ENCODE measurements around the gene NAXD.

DNA sequence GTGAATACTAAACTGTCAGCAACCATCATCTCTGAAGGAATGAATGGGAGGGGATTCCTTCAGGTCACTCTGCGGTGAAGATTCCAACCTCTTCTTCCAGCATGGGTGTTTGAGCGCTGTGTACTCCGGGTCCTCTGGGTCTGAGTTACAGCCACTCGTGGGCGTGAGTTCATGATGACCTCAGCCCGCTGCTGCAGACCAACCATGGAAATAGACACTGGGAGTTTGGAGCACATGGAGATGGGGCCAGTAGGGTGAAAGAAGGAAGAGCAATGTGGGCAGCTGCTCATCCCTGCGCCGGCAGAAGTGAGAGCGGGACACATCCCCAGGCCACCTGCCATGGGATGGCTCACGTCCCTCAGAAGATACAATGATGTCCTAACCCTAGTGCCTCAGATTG lies 37.0 kb upstream of the NAXD start:
- TF ChIP-seq POLR2A (IDR thresholded peaks at IDR 0.05): no peak
- TF ChIP-seq POLR2AphosphoS5 (IDR thresholded peaks at IDR 0.05; ENCODE audit: insufficient read depth in 1 of 2, low read depth in 1 of 2): no peak

All from vagina (tissue), 2 donors.